T-helper 2 cell treated with Interferon-gamma antibody and Interleukin-4, amounts not matched to agents 100 ng/mL and 5 ng/mL, for 36 hours (primary cell): ENCODE measurements around the gene GPR176. TPM values are rescaled to one million over a fixed set of nuclear protein-coding genes. Genes with fewer than 3 reads are reported as not detected.

ENCODE experiments used
- total RNA-seq: library from RNA; stranded (reverse); gene quantifications from 2 replicates; pipeline ENCODE4 v1.2.3, GENCODE V29; 2022

GPR176 gene
- total RNA-seq, 1 donor from 2014 or later, result not detected

Other genes with a start within 250 kb of the GPR176 start
- gene FSIP1, start 137.4 kb downstream of the GPR176 start, total RNA-seq, result 0.32 and 0.48 TPM in 2 replicates
- 28.3 and 28.9 TPM in 2 replicates for gene EIF2AK4, start 13.8 kb upstream of the GPR176 start, total RNA-seq
- gene SRP14, start 118.9 kb upstream of the GPR176 start, total RNA-seq, result 171 and 175 TPM in 2 replicates
- gene BMF, start 188.6 kb upstream of the GPR176 start, total RNA-seq, result 5.3 and 5.5 TPM in 2 replicates
- 74.6 and 86.8 TPM in 2 replicates for gene BUB1B, start 240.8 kb upstream of the GPR176 start, total RNA-seq